ENCODE data around the gene SNTG2. TPM values are rescaled to one million over a fixed set of nuclear protein-coding genes. Genes with fewer than 3 reads are reported as not detected.

Gene SNTG2
- total RNA-seq, 1 donor from 2014 or later = 11.8 TPM

DNA sequence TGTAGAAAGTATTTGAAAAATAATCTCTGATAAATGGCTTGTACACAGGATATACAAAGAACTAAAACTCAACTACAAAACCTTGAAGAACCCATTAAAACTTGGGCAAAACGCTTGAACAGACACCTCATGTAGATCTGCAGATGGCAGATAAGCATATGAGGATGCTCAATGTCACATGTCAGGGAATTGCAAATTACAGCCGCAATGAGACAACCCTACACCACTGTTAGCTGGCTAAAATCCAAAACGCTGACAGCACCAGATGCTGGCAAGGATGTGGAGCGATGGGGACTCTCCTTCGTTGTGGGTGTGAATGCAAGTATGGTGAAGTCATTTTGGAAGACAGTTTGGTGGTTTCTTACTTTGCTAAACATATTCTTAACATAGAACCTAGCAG, 53.7 kb downstream of the SNTG2 start:
- intact Hi-C loops (cut with DNase I) = no loop called here
- no peaks in the 10 kb centered on the region for H3K27me3 ChIP-seq
- no peak for DNase-seq (ENCODE audit: extremely low spot score in 2 of 2)
- H3K4me3 ChIP-seq = no peak overlapping the region
- no peaks in the 10 kb centered on the region for H3K9me3 ChIP-seq
- no peaks in the 10 kb centered on the region for H3K36me3 ChIP-seq
- H3K27ac ChIP-seq = no peak overlapping the region
- TF ChIP-seq POLR2A (IDR thresholded peaks at IDR 0.05) (no peak), POLR2AphosphoS5 (IDR thresholded peaks at IDR 0.05; ENCODE audit: insufficient read depth in 1 of 2, low read depth in 1 of 2) (no peak)
- TF ChIP-seq, protein P1, sequence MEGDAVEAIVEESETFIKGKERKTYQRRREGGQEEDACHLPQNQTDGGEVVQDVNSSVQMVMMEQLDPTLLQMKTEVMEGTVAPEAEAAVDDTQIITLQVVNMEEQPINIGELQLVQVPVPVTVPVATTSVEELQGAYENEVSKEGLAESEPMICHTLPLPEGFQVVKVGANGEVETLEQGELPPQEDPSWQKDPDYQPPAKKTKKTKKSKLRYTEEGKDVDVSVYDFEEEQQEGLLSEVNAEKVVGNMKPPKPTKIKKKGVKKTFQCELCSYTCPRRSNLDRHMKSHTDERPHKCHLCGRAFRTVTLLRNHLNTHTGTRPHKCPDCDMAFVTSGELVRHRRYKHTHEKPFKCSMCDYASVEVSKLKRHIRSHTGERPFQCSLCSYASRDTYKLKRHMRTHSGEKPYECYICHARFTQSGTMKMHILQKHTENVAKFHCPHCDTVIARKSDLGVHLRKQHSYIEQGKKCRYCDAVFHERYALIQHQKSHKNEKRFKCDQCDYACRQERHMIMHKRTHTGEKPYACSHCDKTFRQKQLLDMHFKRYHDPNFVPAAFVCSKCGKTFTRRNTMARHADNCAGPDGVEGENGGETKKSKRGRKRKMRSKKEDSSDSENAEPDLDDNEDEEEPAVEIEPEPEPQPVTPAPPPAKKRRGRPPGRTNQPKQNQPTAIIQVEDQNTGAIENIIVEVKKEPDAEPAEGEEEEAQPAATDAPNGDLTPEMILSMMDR (IDR thresholded peaks at IDR 0.05) = no peak
- no peaks in the 10 kb centered on the region for H3K4me1 ChIP-seq

DNA sequence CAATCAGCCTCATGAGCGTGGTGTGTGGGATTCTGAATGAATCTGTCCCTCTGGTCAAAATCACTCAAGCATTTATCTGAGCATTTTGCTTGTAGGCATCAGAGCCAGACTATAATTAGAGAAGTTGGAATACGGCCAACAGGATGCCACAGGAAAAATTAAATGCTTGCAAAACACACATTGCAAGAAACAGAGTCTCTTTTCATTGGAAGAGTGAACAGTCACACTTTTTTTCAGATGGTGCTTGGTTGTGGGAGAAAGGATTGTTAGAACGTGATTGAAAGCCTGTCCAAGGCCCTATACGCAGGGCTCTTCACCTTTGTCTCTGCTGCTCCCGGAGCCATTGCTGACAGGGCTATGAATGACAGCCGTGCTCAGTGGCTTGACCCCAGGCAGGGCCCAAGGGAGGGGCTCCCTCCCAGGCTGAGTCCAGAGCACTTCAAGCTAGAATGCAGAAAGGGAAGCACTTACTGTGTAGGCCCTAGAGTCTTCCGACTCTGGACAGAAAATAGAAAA, 59.8 kb downstream of the SNTG2 start:
- no peak for DNase-seq (ENCODE audit: extremely low spot score in 2 of 2)
- intact Hi-C loops (cut with DNase I) = no loop called here
- H3K9me3 ChIP-seq = no peaks in the 10 kb centered on the region
- no peak for TF ChIP-seq POLR2A (IDR thresholded peaks at IDR 0.05)
- TF ChIP-seq, protein P1 (IDR thresholded peaks at IDR 0.05) = no peak
- no peak for TF ChIP-seq POLR2AphosphoS5 (IDR thresholded peaks at IDR 0.05; ENCODE audit: insufficient read depth in 1 of 2, low read depth in 1 of 2)
- H3K4me3 ChIP-seq = no peak overlapping the region
- no peaks in the 10 kb centered on the region for H3K36me3 ChIP-seq
- no peaks in the 10 kb centered on the region for H3K4me1 ChIP-seq
- H3K27ac ChIP-seq = no peak overlapping the region
- no peaks in the 10 kb centered on the region for H3K27me3 ChIP-seq

DNA sequence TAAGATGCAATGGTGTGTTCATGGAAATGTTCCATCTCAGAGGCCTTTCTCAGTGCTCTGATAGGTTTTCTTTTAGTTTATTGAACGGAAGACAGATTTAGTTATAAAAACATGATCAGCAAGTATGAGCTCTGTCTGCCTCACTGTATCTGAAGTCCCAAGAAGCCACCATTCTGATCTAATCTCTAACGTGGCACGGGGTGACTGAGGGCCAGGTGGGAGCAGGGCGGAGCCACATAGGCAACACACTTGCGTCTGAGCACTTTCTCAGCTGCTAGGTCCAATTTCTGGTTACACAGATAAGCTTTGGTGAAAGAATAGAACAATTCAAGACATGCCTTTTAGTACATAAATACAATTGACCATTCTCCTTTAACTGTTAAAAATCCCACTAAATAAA, 60.4 kb downstream of the SNTG2 start:
- Histone ChIP-seq H3K27ac (no peak overlapping the region), H3K4me1 (no peaks in the 10 kb centered on the region), H3K9me3 (no peaks in the 10 kb centered on the region), H3K4me3 (no peak overlapping the region), H3K27me3 (no peaks in the 10 kb centered on the region), H3K36me3 (no peaks in the 10 kb centered on the region)
- TF ChIP-seq, protein P1 (IDR thresholded peaks at IDR 0.05) = no peak
- TF ChIP-seq POLR2A (IDR thresholded peaks at IDR 0.05) (no peak), POLR2AphosphoS5 (IDR thresholded peaks at IDR 0.05; ENCODE audit: insufficient read depth in 1 of 2, low read depth in 1 of 2) (no peak)
- intact Hi-C loops (cut with DNase I) = no loop called here
- no peak for DNase-seq (ENCODE audit: extremely low spot score in 2 of 2)

DNA sequence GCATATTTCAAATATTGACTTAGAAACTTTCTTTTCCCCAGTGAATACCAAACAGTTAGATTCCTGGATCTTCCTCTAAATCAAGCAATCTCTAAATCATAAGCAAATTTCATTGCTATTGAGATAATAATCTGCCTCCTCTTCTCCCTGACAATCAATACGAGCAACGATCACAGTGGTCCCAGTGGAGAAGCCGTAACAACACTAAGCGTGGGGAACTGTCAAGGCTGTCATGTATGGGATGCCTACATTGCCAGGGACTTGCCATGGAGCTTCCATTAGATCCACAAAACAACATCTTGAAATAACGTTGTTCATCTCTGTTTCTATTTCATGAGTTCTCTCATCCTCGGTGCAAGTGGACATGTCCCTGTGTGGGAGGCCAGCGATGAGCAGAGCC, 61.3 kb downstream of the SNTG2 start:
- no peaks in the 10 kb centered on the region for H3K4me1 ChIP-seq
- H3K36me3 ChIP-seq = no peaks in the 10 kb centered on the region
- DNase-seq (ENCODE audit: extremely low spot score in 2 of 2) = no peak
- no peak overlapping the region for H3K27ac ChIP-seq
- no peak for TF ChIP-seq POLR2A (IDR thresholded peaks at IDR 0.05)
- TF ChIP-seq, protein P1 (IDR thresholded peaks at IDR 0.05) = no peak
- H3K27me3 ChIP-seq = no peaks in the 10 kb centered on the region
- no peak overlapping the region for H3K4me3 ChIP-seq
- intact Hi-C loops (cut with DNase I) = no loop called here
- H3K9me3 ChIP-seq = no peaks in the 10 kb centered on the region

DNA sequence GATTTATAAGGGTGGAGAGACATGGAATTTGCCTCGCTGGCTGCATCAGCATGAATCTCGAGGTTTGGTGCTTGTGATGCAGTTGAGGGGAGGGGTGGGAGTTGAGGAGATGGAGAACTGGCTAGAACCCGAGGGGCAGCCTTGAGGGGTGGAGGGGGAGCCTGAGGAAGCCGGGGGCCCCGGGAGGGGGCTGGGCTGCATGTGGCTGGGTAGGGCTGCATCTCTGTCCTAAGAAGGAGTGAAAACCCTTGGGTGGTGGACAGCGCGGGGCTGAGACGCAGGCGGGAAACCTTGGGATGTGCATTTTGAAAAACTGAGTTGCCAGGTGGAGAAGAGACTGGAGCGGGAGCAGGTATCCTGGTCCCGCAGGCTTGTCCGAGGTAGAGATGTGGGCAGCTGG, 64.2 kb downstream of the SNTG2 start:
- H3K4me1 ChIP-seq = no peaks in the 10 kb centered on the region
- TF ChIP-seq POLR2A (IDR thresholded peaks at IDR 0.05) (no peak), POLR2AphosphoS5 (IDR thresholded peaks at IDR 0.05; ENCODE audit: insufficient read depth in 1 of 2, low read depth in 1 of 2) (no peak)
- TF ChIP-seq, protein P1 (IDR thresholded peaks at IDR 0.05) = no peak
- no peak overlapping the region for H3K27ac ChIP-seq
- H3K36me3 ChIP-seq = no peaks in the 10 kb centered on the region
- DNase-seq (ENCODE audit: extremely low spot score in 2 of 2) = no peak
- H3K9me3 ChIP-seq = no peaks in the 10 kb centered on the region
- no peaks in the 10 kb centered on the region for H3K27me3 ChIP-seq
- intact Hi-C loops (cut with DNase I) = no loop called here
- no peak overlapping the region for H3K4me3 ChIP-seq
